Cardiac fibroblast (primary cell): Measurements from ENCODE around the gene MTMR4.

Source experiments
- DNase-seq, 2 donors: peaks; one replicate each; pipeline versions ENCODE4 v3.0.0 to v3.0.0-alpha.2; 2010; ENCODE audit warnings: low read depth in 2 of 2
- H3K4me3 ChIP-seq, 2 donors: replicated peaks in 1 of 2; 1 replicate in 1 of 2; 2 replicates in 1 of 2; pipeline ENCODE4 v1.5.1; 2011; ENCODE audit warnings: low read depth in 2 of 2, low read length in 2 of 2, mild to moderate bottlenecking in 2 of 2, moderate library complexity in 1 of 2
- TF ChIP-seq, protein P1 (sequence below): IDR thresholded peaks from one replicate; pipeline ENCODE4 v1.5.1; 2011; ENCODE audit warnings: low read depth, mild to moderate bottlenecking, low read length, inconsistent platforms

The MTMR4 gene

DNA sequence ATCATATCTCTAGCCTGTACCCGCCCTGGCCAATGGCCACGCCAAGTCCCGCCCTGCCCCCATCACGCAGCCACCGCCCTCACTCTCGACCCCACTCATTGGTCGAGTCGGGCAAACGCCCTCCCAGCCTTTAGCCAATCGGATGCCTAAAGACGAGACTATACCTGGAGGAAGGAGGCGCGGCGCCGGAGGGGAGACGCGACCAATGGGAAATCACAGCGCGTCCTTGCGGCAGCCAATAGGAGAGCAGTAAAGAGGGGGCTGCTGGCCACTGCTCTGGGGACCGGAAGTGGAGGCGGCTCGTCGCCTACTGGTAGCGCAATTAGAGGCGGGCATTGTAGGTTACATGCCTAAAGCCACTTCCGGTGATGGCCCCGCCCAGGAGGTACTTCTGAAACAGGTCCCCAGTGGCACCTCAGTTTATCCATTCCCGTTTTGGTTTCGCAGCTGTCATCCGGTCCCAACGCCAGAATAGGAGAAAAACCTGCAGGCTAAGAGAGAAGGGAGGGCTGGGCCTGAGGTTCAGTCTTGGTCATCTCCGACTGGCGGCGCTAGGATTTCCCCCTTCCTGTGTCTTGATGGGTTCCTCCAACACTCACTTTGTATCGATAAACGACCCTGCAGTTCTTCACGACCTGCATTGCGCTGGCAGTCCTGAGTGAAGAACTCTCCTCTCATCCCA is 3.6 kb upstream of the MTMR4 start:
- H3K4me3 ChIP-seq: peak overlapping the region; percentile 71 to 73
- DNase-seq: peak; percentile 100
- TF ChIP-seq, protein P1, sequence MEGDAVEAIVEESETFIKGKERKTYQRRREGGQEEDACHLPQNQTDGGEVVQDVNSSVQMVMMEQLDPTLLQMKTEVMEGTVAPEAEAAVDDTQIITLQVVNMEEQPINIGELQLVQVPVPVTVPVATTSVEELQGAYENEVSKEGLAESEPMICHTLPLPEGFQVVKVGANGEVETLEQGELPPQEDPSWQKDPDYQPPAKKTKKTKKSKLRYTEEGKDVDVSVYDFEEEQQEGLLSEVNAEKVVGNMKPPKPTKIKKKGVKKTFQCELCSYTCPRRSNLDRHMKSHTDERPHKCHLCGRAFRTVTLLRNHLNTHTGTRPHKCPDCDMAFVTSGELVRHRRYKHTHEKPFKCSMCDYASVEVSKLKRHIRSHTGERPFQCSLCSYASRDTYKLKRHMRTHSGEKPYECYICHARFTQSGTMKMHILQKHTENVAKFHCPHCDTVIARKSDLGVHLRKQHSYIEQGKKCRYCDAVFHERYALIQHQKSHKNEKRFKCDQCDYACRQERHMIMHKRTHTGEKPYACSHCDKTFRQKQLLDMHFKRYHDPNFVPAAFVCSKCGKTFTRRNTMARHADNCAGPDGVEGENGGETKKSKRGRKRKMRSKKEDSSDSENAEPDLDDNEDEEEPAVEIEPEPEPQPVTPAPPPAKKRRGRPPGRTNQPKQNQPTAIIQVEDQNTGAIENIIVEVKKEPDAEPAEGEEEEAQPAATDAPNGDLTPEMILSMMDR: no peak

DNA sequence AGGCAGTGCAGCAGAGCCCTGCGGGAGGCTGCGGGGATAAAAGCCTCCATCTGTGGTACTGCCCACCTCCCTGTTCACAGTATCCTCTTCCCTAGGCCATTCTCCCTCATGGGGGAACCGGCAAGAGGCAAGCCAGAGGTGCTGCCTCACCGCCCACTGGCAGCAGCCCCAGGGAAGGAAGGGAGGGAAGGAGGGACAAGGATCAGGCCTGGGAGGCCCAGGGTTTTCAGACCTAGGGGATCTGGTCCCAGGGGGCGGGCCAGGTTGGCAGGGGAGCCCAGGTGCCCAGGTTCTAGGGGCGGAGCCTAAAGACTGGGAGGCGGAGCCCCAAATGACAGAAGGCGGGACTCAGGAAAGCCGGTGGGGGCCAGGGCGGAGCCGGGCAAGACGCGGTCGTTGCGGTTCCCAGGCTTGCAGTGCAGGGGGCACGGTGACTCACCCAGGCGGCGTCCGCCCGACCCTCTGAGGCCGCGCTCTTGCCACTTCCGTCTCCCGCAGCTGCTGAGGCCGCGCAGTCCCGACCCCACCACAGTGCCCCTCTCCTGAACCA is 3.0 kb upstream of the MTMR4 start:
- TF ChIP-seq, protein P1: no peak
- H3K4me3 ChIP-seq: peak overlapping the region; percentile 71 to 73
- DNase-seq: no peak

DNA sequence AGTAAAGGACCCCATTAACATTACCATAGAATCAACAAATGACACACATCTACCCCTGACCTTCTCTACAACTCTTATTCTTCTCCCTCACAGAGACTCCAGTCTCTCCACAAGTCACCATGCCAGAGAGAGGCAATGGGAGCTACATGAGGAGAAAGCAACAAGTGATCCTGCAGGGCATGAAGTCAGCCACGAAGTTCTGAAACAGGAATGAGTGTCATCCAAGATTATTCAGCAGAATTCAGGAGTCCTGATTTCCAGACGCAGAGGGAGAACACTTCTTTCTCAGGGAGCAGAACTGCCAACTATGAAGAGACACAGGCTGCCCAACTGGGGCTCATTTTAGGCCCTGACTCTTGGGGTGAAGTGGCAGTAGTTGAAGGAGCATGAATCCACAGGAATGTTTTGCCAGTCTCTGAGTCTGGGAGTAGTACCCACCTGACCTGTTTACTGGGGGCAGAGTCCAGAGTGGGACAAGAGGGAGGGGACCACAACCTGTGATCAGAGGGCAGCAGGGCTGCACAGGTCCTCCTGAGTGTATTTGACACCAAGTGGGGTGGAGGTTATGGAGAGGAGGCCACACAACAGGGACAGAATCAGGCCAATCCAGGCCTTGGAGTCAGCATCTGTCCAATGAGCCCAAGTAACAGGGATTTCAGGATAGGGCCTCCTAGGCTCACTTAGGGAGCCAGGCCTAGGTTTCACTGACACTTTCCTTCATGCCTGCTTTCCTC is 2.4 kb upstream of the MTMR4 start:
- no peak for DNase-seq
- TF ChIP-seq, protein P1: no peak
- H3K4me3 ChIP-seq: peak overlapping the region; percentile 71 to 73

DNA sequence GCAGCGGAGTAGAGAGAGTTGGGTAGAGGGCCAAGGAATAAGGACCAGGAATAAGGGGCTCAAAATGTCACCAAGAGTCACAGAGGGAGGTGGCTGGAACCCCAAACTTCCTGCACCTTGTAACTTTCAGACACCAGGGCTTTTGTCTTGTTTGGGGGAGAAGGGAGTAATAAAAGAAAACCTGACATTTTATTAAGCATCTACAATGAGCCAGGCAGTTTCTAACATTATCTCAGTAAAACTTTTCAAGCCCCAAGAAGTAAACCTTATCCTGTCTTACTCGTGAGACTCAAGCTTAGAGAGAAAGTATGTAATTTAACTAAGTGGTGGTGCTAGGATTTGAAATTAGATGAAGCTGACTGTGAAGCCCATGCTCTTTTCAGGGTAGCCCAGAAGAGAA is 848 bp upstream of the MTMR4 start:
- no peak for DNase-seq
- H3K4me3 ChIP-seq: no peak overlapping the region
- TF ChIP-seq, protein P1: no peak

DNA sequence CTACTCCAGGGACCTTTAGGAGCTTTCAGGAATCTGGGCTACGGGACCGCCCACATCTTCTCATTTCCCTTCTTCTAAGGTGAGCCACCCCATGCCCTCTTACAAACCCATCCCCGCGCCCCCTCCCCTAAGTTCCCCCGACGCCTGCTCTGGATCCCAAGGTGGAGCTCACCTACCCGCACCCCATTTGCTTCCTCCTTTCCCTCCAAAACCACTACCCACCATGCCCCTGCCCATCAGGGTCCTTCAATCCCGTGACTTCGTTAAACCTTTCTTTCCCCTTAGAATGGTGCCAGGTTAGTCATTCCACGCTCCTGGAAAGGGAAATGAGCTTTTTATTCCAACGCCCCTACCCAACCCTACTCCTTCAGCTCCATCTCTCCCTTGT is 326 bp upstream of the MTMR4 start:
- peak overlapping the region; percentile 27 to 78 for H3K4me3 ChIP-seq
- TF ChIP-seq, protein P1: no peak
- no peak for DNase-seq

DNA sequence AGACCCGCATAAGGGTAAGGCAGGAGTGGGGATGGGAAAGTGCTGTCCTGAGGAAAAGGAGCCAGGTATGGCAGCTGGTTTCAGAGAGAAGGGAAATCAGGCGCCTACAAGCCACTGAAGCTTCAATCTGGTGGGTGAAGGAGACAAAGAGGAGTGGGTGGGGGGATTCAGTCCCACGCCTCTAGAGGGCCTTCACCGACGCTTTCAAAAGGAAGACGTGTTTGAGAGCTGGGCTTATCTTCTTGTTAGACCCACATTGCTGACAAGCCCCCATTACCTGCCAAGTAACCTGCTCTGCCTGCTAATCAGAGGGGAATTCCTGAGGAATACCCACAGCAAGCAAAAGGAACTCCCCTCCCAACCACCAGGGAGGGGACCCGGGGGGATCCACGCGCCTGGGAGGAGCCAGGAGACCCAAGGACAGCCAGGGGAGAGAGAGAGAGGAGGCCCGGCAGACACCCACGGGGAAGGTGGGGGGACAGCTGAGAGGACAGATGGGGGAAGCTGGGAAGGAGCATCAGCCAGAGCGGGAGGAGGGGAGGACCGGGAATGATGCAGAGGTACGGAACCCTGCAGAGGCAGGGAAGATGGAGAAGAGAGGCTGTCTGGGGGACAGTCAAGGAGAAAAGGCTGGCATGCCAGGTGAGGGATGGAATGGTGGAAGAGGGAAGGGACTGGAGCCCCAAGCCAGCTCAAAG is 1.0 kb downstream of the MTMR4 start:
- H3K4me3 ChIP-seq: peak overlapping the region; percentile 78 to 93
- TF ChIP-seq, protein P1: no peak
- no peak for DNase-seq
